ENCODE results near the gene UQCRQ.
"Not testable (repeated sequence)": the region's sequence is repeated elsewhere in the genome, so short reads cannot be mapped to it uniquely, and the experiment has no call there.

UQCRQ gene

DNA sequence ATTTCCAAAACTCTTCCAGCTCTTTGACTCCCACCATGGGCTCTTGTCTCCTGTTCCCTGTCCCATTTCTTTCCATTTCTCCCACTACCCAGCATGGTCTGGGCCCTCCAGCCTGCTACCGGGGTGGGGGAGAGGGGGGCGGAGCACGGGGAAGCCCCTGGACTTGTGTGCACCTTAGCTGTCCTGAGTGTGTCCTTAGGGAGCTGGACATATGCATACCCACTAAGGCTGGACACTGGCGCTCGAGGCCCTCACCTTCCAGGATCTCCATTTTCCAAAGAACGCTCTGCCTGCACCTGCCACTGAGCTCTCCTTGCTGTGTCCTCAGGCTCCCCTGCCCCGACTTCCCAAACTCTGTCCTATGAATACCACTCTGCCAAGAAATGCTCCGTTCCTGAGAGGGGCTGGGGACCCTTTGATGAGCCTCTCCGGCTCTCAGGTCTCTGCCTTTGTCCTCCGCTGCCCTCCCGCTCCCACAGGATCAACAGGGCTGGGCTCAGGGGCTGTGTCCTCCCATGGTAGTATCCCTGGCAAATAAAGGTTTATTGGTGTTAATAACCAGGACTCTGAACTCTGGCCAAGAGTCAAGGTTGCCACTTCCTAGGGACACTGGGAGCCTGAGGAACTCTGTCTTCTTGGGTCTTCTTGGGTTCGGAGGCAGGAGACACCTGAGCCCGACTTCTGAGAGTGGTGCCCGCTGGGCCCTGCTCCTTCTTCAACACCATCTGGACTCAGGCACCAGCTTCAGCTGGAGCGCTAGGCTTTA is 35.2 kb upstream of the UQCRQ start:
- peak overlapping the region; percentile 61 for H3K4me3 ChIP-seq (ENCODE audit: low read depth, low read length)

DNA sequence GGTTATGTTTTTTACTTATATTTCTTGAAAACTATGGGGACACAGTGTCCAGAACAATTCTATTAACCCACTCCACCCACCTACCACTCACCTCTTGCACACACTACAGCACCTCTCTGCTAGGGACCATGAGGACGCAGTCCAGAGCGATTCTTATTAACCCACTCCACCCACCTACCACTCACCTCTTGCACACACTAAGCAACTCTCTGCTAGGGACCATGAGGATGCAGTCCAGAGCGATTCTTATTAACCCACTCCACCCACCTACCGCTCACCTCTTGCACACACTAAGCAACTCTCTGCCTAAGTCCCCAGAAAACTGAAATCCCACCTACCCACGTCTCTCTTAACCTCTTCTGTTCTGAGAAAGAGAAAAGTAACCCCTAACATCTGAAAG is 33.8 kb upstream of the UQCRQ start:
- H3K4me3 ChIP-seq (ENCODE audit: low read depth, low read length) = no peak overlapping the region

DNA sequence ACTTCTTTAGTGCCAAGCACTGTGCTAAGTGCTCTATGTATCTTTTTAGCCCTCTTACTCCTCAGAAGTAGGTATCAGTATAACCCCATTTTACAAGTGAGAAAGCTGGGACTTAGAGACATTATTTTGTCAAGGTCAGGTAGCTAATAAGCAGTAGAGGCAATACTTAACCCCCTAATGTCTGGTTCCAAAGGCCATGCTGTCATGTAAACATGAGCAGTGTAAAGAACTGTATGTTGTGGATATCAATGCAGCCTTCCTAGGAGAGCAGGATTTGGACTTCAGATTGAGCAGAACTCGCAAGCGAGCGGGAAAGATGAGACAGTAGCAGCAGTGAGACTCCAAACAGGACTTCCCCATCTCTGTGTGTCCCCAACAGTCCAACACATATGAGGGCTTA is 32.4 kb upstream of the UQCRQ start:
- H3K4me3 ChIP-seq (ENCODE audit: low read depth, low read length) = no peak overlapping the region

DNA sequence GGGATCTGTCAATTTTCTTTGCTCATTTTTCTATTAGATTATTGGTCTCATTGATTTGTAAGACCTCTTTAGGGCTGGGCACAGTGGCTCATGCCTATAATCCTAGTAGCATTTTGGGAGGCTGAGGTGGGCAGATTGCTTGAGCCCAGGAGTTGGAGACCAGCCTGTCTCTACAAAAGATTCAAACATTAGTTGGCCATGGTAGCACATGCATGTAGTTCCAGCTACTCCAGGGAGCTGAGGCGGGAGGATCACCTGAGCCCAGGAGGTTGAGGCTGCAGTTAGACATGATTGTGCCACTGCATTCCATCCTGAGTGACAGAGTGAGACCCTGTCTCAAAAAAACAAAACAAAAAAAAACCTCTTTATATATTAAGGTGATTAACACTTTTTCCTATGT is 29.6 kb upstream of the UQCRQ start:
- H3K4me3 ChIP-seq (ENCODE audit: low read depth, low read length) = no peak overlapping the region

DNA sequence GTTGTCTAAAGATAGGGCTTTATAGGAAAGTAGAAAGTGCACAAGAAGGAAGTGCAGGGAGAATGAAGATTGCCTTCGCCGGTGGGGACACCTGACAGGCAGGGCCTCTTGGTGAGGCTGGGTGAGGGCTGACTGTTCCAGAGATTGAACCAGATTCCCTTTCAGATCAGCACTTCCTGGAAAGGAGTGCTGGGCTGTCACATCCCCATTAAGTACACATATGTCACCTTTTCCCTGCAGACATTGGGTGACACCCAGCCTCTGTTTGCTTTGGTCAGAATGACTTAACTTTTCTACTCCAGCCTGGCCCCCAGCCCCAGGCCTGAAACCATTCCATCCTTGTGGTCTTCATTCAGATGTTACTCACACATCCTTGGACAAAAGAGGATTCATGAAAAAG is 28.6 kb upstream of the UQCRQ start:
- H3K4me3 ChIP-seq (ENCODE audit: low read depth, low read length) = no peak overlapping the region

DNA sequence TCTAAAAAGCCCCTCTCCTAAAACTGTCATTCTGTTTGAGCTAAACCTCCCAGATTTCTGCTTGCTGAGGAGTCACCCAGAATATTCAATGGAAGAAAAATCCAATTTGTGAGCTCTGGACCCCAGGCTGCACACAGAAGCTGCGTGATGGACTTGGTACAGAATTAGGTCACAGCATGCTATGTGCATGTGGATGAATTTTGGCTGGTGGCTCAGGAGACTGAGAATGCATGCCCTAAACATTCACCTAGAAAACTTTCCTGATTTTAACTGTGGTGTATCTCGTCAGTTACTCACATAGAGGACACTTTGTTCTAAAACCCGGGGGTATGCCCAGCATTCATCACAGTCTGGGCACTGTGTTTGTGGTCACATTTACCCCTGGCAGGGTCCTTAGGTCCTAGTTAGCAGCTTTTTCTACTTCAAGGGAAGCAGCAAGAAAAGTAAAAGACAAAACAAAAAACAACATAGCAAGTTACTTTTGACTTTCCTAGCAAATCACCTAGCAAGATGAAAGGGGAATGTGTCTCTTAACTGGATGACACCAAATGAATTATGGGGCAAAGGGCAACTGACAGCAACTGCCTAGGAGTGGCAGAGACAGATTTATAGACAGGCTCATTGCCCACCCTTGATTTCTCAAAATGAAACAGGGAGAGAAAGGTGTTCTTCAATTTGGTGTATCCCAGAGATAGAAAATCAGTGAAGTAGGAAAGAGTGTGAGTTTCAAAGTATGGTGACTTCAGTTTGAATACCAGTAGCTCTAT is 27.7 kb upstream of the UQCRQ start:
- no peak overlapping the region for H3K4me3 ChIP-seq (ENCODE audit: low read depth, low read length)

DNA sequence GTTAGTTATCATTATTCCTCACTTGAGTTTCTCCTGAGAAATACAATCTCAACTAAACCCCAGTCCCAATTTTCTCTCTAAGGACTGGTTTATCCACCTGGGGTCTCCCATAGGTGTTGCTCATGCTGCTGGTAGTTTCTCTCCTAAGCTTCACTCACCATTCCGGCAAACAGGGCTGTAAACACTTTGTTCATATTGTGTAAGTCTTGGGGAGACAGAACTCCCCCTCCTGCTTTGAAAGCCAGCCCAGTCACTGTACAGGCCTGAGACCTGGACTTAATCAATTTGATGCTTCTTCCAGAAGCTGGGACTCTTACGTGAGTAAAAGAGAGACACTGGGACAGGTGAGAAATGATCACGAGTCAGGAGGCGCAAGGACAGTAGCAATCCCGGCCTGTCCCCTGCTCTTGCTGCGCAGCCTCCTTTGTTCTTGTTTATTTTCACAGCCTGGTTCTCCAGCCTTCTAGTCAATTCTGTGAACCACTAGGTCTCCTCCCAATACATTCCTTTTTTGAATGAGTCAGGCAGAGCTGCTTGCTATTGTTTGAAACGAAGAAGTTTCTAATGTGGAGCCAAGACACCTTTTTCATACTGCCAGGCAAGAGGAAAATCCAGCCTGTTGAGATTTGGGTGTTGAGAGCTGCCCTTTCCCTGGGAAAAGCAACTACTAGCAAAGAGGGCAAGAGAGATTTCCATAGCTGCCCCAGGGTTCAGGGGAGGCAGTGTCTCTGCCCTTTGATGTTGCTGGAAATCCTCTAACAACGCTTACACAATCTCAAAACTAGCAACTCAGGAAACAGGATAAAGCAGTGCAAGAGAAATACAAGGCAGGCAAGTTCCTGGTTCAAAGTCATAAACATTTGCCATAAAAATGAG is 26.8 kb upstream of the UQCRQ start:
- H3K4me3 ChIP-seq (ENCODE audit: low read depth, low read length) = no peak overlapping the region

DNA sequence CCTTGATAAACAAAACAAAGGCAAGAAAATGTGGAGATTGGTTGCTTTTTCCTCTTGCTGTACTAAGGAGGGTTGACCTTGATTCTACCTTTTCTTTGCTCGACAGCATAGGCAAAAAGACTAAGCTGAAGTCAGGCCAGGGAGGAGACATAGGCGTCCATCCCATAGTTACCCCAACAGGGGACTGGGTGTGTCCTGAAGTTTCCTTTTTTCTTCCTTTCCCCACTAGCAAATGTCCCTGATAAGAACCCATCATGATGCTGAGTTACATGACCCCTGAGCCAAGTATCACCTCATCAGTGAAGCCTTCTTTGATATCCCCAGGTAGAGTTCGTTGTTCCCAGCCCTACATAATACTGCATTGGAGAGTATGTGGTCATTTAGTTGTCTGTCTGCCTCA is 26.1 kb upstream of the UQCRQ start:
- H3K4me3 ChIP-seq (ENCODE audit: low read depth, low read length) = no peak overlapping the region

DNA sequence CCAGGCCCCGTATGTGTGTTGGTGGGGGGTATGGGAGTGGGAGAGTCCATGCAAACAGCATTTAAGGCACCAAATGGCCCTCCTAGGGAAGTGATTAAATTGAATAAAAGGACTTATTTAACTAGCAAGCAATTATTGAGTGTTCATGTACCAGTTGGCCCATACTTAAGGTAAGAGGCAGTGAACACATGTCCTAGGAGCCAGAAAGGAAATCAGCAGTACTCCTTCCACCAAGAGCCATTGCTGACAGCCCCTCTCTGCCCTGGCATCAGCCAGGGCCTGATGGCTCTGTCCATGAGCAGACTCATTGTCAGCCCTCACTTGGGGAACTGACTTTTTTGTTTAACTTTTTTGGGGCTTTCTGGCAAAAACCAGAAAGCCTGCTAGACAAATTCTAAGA is 25.5 kb upstream of the UQCRQ start:
- H3K4me3 ChIP-seq (ENCODE audit: low read depth, low read length) = no peak overlapping the region

DNA sequence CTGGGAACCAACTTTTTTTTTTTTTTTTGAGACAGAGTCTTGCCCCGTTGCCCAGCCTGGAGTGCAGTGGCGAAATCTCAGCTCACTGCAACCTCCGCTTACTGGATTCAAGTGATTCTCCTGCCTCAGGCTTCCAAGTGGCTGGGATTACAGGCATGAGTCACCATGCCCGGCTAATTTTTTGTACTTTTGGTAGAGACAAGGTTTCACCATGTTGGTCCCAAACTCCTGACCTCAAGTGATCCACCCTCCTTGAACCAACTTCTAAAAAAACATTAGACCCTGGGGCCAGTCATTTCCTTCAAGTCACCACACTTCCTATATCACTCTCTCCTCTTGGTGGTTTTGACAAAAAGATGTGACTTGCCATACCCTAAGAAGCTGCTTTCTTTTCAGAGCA is 25.1 kb upstream of the UQCRQ start:
- no peak overlapping the region for H3K4me3 ChIP-seq (ENCODE audit: low read depth, low read length)

DNA sequence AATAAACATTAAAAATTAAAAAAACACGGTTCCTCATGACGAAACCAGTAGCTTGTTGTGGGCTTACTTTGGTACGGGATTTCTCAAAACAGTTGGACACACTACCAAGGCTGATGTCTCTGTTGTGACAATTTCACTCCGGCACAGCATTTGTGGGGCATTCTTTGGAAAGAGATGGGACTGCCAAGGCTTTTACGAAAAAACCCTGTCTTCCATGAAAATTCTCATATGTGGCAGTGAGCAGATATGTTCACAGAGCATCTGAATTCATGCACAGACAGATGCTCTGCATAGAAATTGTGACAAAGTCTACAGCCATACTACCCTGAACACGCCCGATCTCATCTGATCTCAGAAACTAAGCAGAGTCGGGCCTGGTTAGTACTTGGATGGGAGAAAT is 18.2 kb upstream of the UQCRQ start:
- no peak overlapping the region for H3K4me3 ChIP-seq (ENCODE audit: low read depth, low read length)

DNA sequence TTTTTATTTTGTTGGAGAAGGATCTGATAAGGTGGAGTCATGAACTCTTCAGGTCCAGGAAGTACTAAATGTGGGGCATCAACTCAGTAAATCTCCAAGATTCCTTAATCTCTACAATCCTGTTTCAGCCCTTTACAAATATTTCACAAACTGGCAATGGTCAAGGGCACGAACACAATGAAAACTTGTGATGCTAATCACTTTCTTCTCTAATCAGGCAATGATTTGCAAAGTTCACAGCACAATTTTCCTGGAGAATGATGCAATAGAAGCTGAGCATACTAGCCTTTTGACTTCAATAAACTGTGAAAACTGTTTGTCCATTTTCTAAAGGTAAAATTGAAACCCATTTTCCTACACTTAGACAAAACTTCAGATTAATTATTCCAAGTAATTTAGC is 17.1 kb upstream of the UQCRQ start:
- H3K4me3 ChIP-seq (ENCODE audit: low read depth, low read length) = no peak overlapping the region

DNA sequence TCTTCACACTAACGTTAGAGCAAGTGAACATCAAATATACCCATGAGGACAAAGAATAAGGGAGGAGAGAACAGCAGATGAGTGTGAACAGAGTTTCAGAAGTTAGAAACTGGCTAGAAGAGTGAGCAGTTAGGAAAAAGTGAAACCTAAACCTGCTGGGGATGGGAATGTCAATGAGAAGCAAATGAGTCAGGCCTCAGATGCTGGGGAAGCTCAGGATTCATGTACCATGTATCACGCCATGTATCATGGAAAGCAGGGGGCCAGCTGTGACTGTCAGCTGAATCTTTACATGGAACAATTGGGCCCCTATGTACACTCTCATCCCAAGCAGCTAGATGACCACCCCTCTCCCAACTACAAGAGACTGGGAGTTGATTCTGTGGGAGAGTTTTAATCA is 16.4 kb upstream of the UQCRQ start:
- no peak overlapping the region for H3K4me3 ChIP-seq (ENCODE audit: low read depth, low read length)

DNA sequence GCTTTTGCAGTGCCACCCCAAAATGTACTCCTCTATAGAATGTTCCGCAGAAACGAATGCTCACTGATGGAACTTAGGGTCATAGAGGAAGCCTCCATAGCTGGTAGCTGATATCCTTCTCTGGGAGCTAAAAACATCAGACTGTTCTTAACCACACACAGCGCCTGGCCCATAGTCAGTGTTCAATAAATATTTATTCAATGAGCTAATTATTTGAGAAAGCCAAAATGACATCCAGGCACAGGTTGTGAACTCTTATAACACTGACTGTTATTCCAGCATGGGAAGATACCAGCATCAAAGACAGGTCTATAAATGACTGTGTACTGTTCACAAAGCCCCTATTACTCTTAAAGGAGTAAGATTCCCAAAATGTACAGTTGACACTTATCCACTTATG is 13.1 kb upstream of the UQCRQ start:
- H3K4me3 ChIP-seq (ENCODE audit: low read depth, low read length) = no peak overlapping the region

DNA sequence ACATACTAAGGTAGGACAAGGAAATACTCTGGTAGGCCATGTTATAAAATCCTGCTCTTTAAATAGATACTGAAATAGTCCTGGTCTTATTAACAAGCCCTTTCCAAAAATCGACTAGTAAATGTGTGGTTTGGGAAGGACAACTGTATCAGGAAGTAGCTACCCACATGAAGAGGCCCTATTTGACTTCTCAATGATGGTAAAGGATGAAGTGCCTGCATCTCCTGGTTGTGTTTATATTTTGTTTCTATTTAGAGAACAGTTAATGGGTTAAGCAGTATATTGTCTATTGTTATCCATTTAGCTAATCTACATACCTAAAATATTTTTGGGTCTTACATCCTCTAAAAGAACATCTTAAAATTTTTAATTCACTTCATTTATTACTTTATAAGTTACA is 12.7 kb upstream of the UQCRQ start:
- no peak overlapping the region for H3K4me3 ChIP-seq (ENCODE audit: low read depth, low read length)

DNA sequence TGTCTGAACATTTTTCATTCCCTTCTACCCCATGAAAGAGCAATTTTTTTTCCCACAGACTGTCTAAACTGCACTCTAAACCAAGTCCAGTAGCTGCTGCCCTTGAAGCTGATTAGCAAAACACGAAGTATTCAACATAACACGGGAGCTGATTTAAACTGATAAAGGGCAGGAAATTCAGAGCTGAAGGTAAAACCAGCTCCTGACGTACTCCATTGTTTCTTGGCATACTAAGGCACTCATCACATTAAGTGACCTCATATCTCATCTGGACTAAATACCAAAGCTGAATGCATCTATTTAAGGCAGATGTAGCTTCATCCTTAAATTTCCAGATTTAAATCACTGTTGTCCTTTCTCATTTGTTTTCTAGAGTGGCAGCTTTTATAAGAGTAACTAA is 12.1 kb upstream of the UQCRQ start:
- H3K4me3 ChIP-seq (ENCODE audit: low read depth, low read length) = no peak overlapping the region

DNA sequence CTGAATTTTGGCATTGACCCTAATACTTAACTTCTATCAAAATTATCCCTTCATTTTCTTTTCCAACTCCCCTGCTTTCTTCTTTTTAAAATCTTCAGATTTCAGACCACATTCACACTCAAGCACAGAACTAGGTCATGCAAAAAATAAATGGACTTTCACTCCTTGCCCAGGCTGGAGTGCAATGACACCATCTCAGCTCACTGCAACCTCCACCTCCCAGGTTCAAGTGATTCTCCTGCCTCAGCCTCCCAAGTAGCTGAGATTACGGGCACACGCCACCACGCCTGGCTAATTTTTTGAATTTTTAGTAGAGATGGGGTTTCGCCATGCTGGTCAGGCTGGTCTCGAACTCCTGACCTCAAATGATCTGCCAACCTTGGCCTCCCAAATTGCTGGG is 11.4 kb upstream of the UQCRQ start:
- H3K4me3 ChIP-seq (ENCODE audit: low read depth, low read length) = not testable (repeated sequence)

DNA sequence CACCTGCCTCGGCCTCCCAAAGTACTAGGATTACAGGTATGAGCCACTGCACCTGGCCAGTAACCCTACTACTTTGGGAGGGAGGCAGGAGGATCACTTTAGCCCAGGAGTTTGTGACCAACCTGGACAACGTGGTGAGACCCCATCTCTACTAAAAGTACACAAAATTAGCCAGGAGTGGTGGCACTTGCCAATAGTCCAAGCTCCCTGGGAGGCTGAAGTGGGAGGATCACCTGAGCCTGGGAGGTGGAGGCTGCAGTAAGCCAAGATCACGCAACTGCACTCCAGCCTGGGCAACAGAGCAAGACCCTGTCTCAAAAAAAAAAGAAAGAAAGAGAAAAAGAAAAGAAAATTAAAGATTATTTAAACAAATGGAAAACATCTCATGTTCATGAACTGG is 10.4 kb upstream of the UQCRQ start:
- no peak overlapping the region for H3K4me3 ChIP-seq (ENCODE audit: low read depth, low read length)

DNA sequence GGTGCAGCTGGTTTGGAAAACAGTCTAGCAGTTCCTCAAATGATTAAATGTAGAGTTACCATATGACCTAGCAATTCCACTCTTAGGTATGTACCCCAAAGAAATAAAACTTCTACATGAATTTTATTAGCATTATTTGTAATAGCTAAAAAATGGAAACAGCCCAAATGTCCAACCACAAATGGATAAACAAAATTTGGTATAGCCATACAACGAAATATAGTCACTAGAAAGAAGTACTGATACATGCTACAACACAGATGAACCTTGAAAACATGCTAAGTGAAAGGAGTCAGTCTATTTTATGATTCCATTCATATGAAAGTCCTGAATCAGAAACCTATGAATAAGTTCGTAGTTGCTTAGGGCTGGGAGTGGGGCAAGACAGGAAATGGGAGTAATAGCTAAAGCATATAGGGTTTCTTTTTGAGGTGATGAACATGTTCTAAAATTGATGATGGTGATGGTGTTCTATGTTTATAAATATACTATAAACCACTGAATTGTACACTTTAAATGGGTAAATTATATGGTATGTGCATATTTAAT is 6.5 kb upstream of the UQCRQ start:
- H3K4me3 ChIP-seq (ENCODE audit: low read depth, low read length) = no peak overlapping the region

DNA sequence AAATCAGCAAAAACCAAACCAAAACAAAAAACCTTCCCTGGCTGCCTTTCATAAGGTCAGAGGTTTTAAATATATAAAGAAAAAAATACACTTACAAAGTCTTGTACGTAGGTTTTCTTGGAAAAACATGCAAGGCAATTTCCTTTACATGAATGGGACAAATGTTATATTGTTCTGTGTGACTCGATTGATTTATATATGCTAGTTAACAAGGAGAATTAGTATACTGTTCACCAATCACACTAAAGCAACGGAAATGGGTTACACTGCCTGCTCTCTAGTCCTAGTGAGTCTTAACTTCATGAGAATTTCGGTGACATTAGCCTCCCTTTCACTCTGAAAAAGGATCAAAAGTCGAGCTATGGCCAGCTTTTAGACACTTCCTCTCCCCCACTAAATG is 5.7 kb upstream of the UQCRQ start:
- no peak overlapping the region for H3K4me3 ChIP-seq (ENCODE audit: low read depth, low read length)

DNA sequence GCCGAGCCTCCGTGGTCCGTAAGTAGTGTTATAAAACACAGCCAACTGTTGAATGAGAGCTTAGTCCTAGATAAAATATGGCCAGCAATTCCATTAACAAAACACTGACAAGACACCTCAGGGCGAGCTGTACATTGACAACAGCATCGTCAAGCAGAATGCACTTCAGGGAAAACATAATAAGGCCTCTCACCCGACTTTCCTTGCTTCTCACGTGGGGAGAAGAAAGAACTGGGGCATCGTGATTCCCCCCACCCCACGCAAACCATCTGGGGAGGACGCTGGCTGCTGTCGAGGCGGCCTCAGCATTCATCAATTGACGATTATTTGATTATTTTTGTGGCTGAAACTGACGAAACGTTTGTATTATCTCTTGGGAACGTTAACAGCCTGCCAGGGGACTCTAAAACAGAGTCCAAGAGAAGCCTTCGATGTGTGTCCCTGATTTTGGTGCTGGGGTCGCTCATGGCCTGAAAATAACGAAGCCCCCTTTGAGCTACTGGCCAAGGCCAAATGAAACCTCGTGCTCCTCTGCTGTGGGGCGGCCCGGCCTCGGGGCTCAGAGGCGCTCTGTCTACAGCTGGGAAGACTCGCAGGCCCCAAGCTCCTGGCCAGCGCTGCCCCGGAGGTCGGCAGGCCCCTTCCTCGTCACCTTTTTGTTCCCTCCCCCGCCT is 637 bp upstream of the UQCRQ start:
- peak overlapping the region; percentile 95 for H3K4me3 ChIP-seq (ENCODE audit: low read depth, low read length)
